G401 (cell line): Measurements from ENCODE around the gene HMGXB4. TPM values are rescaled to one million over a fixed set of nuclear protein-coding genes. Genes with fewer than 3 reads are reported as not detected.

Experiments
- DNase-seq: peaks from one replicate; pipeline ENCODE4 v3.0.0-alpha.2; 2015; ENCODE audit warnings: low spot score
- in situ Hi-C: cut with HindIII; loops from 2 replicates; pipeline ENCODE4 v1.10.0; 2016; ENCODE audit warnings: low sequenced_read_pairs, mixed read lengths
- total RNA-seq: library from RNA; depleted of rRNA; stranded (reverse); fragments of >200 nt; shearing (Covaris generic); gene quantifications from 2 replicates; pipeline ENCODE4 v1.2.3, GENCODE V29; 2014; rRNA removed

HMGXB4 gene
- total RNA-seq, 1 experiment from 2014 or later, result 30.2 TPM

DNA sequence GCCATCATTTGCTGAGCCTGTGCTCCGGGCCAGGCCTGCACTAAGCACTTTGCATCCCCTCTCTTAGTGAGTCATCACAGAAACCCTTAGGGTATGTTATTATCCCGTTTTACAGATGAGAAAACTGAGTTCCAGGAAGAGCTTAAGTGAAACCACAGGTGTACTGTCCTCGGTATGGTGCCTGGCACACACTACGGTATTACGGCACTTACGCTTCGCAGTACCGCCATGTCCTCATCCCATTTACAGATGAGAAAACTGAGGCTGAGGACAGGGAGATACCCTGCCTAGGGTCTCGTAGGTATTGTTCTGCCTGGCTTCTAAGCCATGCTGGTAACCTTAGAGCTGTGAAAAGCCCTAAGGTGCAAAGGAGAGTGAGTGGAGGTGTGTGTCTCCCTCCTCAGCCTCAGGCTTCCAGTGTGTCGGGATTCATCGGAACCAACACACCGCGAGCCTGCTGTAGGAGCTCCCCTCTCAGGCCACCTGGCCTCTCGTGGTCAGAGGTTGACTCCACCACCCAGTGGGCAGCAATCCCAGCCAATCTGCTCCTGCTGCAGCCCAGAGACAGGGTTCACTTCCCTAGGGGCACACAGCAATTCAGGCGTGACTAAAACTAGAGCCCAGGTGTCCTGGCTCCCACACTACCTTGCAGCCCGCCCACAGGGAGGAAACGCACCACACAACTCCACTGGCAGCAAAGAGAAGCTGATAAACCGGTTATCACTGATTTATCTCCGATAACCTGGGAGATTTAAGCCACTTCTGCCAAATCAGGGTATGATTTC lies 84.0 kb downstream of the HMGXB4 start:
- in situ Hi-C loops, result no loop called here

DNA sequence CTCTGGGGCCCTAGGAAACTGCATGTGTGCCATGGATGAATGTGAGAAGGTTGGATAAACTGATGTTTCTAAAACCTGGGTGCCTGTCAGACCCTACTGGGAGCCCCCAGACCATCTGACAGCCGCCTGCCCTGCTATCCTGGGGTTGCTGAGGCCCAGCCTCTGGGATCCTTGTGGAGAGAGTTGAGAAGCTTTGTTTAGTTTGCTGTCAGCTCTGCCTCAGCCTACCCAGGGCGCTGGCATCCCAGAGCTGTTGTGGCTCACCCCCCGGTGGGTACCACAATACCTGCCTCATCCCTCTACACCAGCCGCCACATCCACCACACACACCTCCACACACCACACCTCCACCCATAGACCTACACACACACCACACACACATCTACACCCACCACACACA lies 85.1 kb downstream of the HMGXB4 start:
- in situ Hi-C loops, result no loop called here
- no peak for DNase-seq

More for the DNA sequence above, 84.0 kb downstream of the HMGXB4 start:
- DNase-seq, result no peak

- in situ Hi-C loops, result no loop called here
- DNase-seq, result no peak
Measured at GRCh38 chr22:35343664-35344550, 86.6 kb downstream of the HMGXB4 start.

DNA sequence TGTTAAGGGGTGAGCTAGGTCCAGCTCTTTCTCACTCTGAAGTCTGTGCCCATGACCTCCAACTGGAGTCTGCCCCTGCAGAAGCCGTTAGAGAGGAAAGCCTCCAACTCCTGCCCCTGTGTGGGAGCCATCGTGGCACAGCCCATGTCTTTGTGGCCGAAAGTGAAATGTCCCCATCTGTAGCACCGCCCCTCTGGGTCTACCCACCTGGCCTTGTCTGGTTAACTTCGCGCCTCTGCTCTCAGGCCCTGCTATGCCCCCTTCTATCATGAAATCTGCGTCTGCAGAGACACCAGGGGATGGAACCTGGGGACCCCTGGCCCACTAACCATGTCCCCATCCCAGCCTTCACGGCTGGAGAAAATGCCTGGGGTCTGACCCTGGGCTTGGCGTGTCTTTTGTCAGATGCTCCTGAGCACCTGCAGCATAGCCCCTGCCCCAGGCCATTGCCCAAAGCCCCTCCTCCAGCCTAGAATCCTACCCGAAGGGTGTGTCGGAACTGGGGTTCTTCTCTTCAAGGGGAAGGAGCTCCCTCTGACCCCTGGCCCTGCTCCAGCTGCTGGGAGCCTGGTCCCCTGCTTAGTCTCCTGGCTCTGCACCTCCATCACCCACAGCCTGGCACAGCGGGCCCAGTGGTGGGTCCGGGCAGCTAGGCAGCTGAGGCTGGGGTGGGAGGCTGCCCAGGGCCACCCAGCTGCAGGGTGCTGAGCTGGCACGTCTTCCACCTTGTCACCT lies 87.8 kb downstream of the HMGXB4 start:
- no peak for DNase-seq
- in situ Hi-C loops, result no loop called here

Other genes starting within 250 kb of the HMGXB4 start
- gene ISX, start 191.3 kb upstream of the HMGXB4 start, total RNA-seq, result not detected in 2 replicates
- gene TOM1, start 42.4 kb downstream of the HMGXB4 start, total RNA-seq, result 43.7 and 47.5 TPM in 2 replicates
- 63.1 and 71.6 TPM in 2 replicates for gene HMOX1, start 123.6 kb downstream of the HMGXB4 start, total RNA-seq
- 131 and 200 TPM in 2 replicates for gene MCM5, start 142.6 kb downstream of the HMGXB4 start, total RNA-seq